ENCODE measurements around the gene CFI.

DNA sequence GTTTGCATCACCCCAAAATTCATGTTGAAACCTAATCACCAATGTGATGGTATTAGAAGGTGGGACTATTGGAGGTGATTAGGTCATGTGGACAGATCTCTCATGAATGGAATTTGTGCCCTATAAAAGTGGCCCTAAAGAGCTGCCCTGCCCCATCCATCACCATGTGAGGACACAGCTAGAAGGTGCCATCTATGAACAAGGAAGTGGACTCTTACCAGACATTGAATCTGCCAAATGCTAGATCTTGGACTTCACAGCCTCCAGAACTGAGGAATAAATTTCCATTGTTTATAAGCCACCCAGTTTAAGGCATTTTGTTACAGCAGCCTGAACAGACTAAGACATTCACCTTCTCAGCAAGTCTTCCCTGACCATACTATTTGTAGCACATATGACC, 79.4 kb downstream of the CFI start:
- TF ChIP-seq CTCF (conservative IDR thresholded peaks at IDR 0.05; ENCODE audit: low read depth, low read length) = no peak
- no peak for TF ChIP-seq POLR2A (IDR thresholded peaks at IDR 0.05; ENCODE audit: low read depth, low read length)
- TF ChIP-seq SMC3 (IDR thresholded peaks at IDR 0.05; ENCODE audit: low read depth, low read length) = no peak
- no peak for TF ChIP-seq CEBPB (IDR thresholded peaks at IDR 0.05; ENCODE audit: low read depth, low read length)
- no peak for TF ChIP-seq RAD21 (IDR thresholded peaks at IDR 0.05; ENCODE audit: low read length)
- no peak for TF ChIP-seq MAFK (IDR thresholded peaks at IDR 0.05; ENCODE audit: low read depth, low read length)
- no peak for TF ChIP-seq CHD1 (IDR thresholded peaks at IDR 0.05; ENCODE audit: low read depth, low read length)
- no peak for TF ChIP-seq RFX5 (IDR thresholded peaks at IDR 0.05; ENCODE audit: low read depth, low read length)
- TF ChIP-seq NFE2L2 (IDR thresholded peaks at IDR 0.05; ENCODE audit: low read depth, low read length) = no peak
